ENCODE data around the gene DNMT3A. TPM values are rescaled to one million over a fixed set of nuclear protein-coding genes. Genes with fewer than 3 reads are reported as not detected.
A peak's percentile ranks its signal among the peaks of the same experiment; 100 is the strongest.

The DNMT3A gene
- total RNA-seq, 1 donor from 2014 or later = 35.6 TPM

- DNase-seq (no peak), ATAC-seq (no peak)
- Histone ChIP-seq H3K9me3 (no peaks in the 10 kb centered on the region), H3K27me3 (ENCODE audit: low read depth) (no peaks in the 10 kb centered on the region), H3K36me3 (peaks cover 28% of the 10 kb centered on the region), H3K27ac (no peak overlapping the region), H3K4me3 (no peak overlapping the region), H3K4me1 (peaks cover 47% of the 10 kb centered on the region)
- TF ChIP-seq CTCF (IDR thresholded peaks at IDR 0.05) = no peak
- intact Hi-C loops (cut with DNase I) = no loop called here
Measured at GRCh38 chr2:25297738-25298137, 44.0 kb downstream of the DNMT3A start.

GRCh38 chr2:25295621-25296020, 46.1 kb downstream of the DNMT3A start:
- H3K4me3 ChIP-seq = no peak overlapping the region
- H3K36me3 ChIP-seq = peaks cover 27% of the 10 kb centered on the region
- DNase-seq = no peak
- H3K4me1 ChIP-seq = peaks cover 40% of the 10 kb centered on the region
- no peak for TF ChIP-seq CTCF (IDR thresholded peaks at IDR 0.05)
- intact Hi-C loops (cut with DNase I) = no loop called here
- no peaks in the 10 kb centered on the region for H3K27me3 ChIP-seq (ENCODE audit: low read depth)
- H3K27ac ChIP-seq = peak overlapping the region; percentile 84
- no peaks in the 10 kb centered on the region for H3K9me3 ChIP-seq
- ATAC-seq = no peak

GRCh38 chr2:25294573-25295462, 46.9 kb downstream of the DNMT3A start:
- Histone ChIP-seq H3K9me3 (no peaks in the 10 kb centered on the region), H3K27me3 (ENCODE audit: low read depth) (no peaks in the 10 kb centered on the region), H3K4me1 (peaks cover 46% of the 10 kb centered on the region), H3K4me3 (peak overlapping the region; percentile 28), H3K27ac (peak overlapping the region; percentile 84), H3K36me3 (peaks cover 23% of the 10 kb centered on the region)
- intact Hi-C loops (cut with DNase I) = no loop called here
- ATAC-seq (peak; percentile 88 to 89), DNase-seq (peak; percentile 91)
- no peak for TF ChIP-seq CTCF (IDR thresholded peaks at IDR 0.05)

- peak overlapping the region; percentile 84 for H3K27ac ChIP-seq
- peaks cover 16% of the 10 kb centered on the region for H3K36me3 ChIP-seq
- H3K9me3 ChIP-seq = no peaks in the 10 kb centered on the region
- DNase-seq (no peak), ATAC-seq (no peak)
- peaks cover 49% of the 10 kb centered on the region for H3K4me1 ChIP-seq
- intact Hi-C loops (cut with DNase I) = no loop called here
- no peak overlapping the region for H3K4me3 ChIP-seq
- H3K27me3 ChIP-seq (ENCODE audit: low read depth) = no peaks in the 10 kb centered on the region
- TF ChIP-seq CTCF (IDR thresholded peaks at IDR 0.05) = no peak
Measured at GRCh38 chr2:25293958-25294562, 47.7 kb downstream of the DNMT3A start.

- ATAC-seq = no peak
- no peak for TF ChIP-seq CTCF (IDR thresholded peaks at IDR 0.05)
- Histone ChIP-seq H3K4me1 (peaks cover 49% of the 10 kb centered on the region), H3K36me3 (peaks cover 7% of the 10 kb centered on the region), H3K4me3 (no peak overlapping the region), H3K27ac (no peak overlapping the region), H3K9me3 (no peaks in the 10 kb centered on the region), H3K27me3 (ENCODE audit: low read depth) (no peaks in the 10 kb centered on the region)
- intact Hi-C loops (cut with DNase I) = no loop called here
- DNase-seq = no peak
Measured at GRCh38 chr2:25293145-25293544, 48.6 kb downstream of the DNMT3A start.

Measured in lower lobe of right lung (tissue), 2 donors.